ENCODE measurements around the gene PELI2. TPM values are rescaled to one million over a fixed set of nuclear protein-coding genes. Genes with fewer than 3 reads are reported as not detected.

Gene PELI2
- total RNA-seq, 1 experiment from 2014 or later = 2.0 TPM

DNA sequence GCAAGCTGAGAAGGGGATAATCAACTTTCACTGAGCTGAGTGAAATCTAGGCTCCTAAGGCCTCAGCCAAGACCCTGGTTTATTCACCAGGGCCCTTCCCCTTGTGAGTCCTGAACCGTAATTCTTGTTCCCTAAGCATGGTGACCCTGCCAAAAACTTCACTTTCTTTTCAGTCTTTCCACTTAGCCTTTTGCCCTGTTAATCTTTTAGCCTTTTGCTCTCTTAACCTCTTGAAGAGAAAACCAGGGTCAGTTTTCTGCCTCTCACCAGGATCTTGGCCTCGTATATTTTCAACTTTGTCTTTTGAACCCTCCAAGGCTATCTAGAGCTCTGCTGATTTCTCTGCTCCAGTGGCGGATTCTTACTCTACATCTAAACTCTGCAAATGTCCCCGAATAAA lies 191.0 kb downstream of the PELI2 start:
- Histone ChIP-seq H4K20me1 (ENCODE audit: insufficient read depth) (no peaks in the 10 kb centered on the region), H2AFZ (ENCODE audit: low read depth, low read length, poor library complexity, severe bottlenecking) (no peak overlapping the region), H3K27me3 (ENCODE audit: insufficient read depth, low read length) (peaks cover 40% of the 10 kb centered on the region), H3K9ac (ENCODE audit: low read length) (no peak overlapping the region), H3K36me3 (ENCODE audit: control insufficient read depth in 1 of 2, insufficient read depth in 2 of 2, low read length in 2 of 2) (no peaks in the 10 kb centered on the region), H3K4me3 (replicated peaks in 1 of 2; ENCODE audit: low read depth in 1 of 2, low read length in 2 of 2) (no peak overlapping the region), H3K79me2 (ENCODE audit: insufficient read depth, low read length) (no peaks in the 10 kb centered on the region), H3K9me3 (ENCODE audit: control insufficient read depth in 1 of 2, insufficient read depth in 1 of 2, low read depth in 1 of 2, low read length in 2 of 2) (no peaks in the 10 kb centered on the region), H3K4me2 (ENCODE audit: low read length) (no peak overlapping the region), H3K9me2 (ENCODE audit: insufficient read depth) (no peaks in the 10 kb centered on the region), H3K4me1 (ENCODE audit: control insufficient read depth in 1 of 2, insufficient read depth in 2 of 2, low read length in 2 of 2) (no peaks in the 10 kb centered on the region), H3K27ac (ENCODE audit: low read depth, low read length) (no peak overlapping the region)
- DNase-seq (ENCODE audit: low read depth, low spot score) (no peak), ATAC-seq (no peak)
- TF ChIP-seq RAD21 (IDR thresholded peaks at IDR 0.05; ENCODE audit: low read depth) = no peak
- no peak for TF ChIP-seq FOSL1 (IDR thresholded peaks at IDR 0.05; ENCODE audit: low read depth)
- no peak for TF ChIP-seq TCF7L2 (IDR thresholded peaks at IDR 0.05; ENCODE audit: borderline replicate concordance, extremely low read depth, insufficient read depth, insufficient read length)
- TF ChIP-seq, protein P1, sequence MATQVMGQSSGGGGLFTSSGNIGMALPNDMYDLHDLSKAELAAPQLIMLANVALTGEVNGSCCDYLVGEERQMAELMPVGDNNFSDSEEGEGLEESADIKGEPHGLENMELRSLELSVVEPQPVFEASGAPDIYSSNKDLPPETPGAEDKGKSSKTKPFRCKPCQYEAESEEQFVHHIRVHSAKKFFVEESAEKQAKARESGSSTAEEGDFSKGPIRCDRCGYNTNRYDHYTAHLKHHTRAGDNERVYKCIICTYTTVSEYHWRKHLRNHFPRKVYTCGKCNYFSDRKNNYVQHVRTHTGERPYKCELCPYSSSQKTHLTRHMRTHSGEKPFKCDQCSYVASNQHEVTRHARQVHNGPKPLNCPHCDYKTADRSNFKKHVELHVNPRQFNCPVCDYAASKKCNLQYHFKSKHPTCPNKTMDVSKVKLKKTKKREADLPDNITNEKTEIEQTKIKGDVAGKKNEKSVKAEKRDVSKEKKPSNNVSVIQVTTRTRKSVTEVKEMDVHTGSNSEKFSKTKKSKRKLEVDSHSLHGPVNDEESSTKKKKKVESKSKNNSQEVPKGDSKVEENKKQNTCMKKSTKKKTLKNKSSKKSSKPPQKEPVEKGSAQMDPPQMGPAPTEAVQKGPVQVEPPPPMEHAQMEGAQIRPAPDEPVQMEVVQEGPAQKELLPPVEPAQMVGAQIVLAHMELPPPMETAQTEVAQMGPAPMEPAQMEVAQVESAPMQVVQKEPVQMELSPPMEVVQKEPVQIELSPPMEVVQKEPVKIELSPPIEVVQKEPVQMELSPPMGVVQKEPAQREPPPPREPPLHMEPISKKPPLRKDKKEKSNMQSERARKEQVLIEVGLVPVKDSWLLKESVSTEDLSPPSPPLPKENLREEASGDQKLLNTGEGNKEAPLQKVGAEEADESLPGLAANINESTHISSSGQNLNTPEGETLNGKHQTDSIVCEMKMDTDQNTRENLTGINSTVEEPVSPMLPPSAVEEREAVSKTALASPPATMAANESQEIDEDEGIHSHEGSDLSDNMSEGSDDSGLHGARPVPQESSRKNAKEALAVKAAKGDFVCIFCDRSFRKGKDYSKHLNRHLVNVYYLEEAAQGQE (IDR thresholded peaks at IDR 0.05; ENCODE audit: low read depth) = no peak
- no peak for TF ChIP-seq ZFX (IDR thresholded peaks at IDR 0.05)
- no peak for TF ChIP-seq ZNF274 (IDR thresholded peaks at IDR 0.05; ENCODE audit: low read depth, low read length)
- no peak for TF ChIP-seq SP1 (IDR thresholded peaks at IDR 0.05; ENCODE audit: low read depth)
- TF ChIP-seq SRF (IDR thresholded peaks at IDR 0.05; ENCODE audit: low read depth) = no peak
- TF ChIP-seq POLR2AphosphoS5 (IDR thresholded peaks at IDR 0.05; ENCODE audit: low read depth, low read length) = no peak
- no peak for TF ChIP-seq EGR1 (IDR thresholded peaks at IDR 0.05; ENCODE audit: low read depth)
- TF ChIP-seq, protein P2, sequence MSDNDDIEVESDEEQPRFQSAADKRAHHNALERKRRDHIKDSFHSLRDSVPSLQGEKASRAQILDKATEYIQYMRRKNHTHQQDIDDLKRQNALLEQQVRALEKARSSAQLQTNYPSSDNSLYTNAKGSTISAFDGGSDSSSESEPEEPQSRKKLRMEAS (IDR thresholded peaks at IDR 0.05) = no peak
- TF ChIP-seq, protein P3, sequence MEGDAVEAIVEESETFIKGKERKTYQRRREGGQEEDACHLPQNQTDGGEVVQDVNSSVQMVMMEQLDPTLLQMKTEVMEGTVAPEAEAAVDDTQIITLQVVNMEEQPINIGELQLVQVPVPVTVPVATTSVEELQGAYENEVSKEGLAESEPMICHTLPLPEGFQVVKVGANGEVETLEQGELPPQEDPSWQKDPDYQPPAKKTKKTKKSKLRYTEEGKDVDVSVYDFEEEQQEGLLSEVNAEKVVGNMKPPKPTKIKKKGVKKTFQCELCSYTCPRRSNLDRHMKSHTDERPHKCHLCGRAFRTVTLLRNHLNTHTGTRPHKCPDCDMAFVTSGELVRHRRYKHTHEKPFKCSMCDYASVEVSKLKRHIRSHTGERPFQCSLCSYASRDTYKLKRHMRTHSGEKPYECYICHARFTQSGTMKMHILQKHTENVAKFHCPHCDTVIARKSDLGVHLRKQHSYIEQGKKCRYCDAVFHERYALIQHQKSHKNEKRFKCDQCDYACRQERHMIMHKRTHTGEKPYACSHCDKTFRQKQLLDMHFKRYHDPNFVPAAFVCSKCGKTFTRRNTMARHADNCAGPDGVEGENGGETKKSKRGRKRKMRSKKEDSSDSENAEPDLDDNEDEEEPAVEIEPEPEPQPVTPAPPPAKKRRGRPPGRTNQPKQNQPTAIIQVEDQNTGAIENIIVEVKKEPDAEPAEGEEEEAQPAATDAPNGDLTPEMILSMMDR (IDR thresholded peaks at IDR 0.05 in 2 of 3, conservative IDR thresholded peaks at IDR 0.05 in 1 of 3; ENCODE audit: borderline replicate concordance in 1 of 3, insufficient read depth in 1 of 3, low read depth in 2 of 3, low read length in 2 of 3) = no peak
- TF ChIP-seq EZH2 (IDR thresholded peaks at IDR 0.05) = no peak
- TF ChIP-seq, protein P4, sequence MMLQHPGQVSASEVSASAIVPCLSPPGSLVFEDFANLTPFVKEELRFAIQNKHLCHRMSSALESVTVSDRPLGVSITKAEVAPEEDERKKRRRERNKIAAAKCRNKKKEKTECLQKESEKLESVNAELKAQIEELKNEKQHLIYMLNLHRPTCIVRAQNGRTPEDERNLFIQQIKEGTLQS (IDR thresholded peaks at IDR 0.05) = no peak
- POLR2A ChIA-PET = no interaction called here
- CTCF ChIA-PET = no interaction called here
- RAD21 ChIA-PET (ENCODE audit: low non-redundant PET in 1 of 2, low total read pairs in 2 of 2, uncharacterized antibody in 2 of 2, unreplicated experiment in 2 of 2) = no interaction called here
- intact Hi-C loops (cut with micrococcal nuclease) = no loop called here
- no TSS peak for BruUV-seq (replicated peaks)
